HepG2 (cell line): ENCODE results near the gene SPATA13. TPM values are rescaled to one million over a fixed set of nuclear protein-coding genes. Genes with fewer than 3 reads are reported as not detected.

ENCODE experiments used
- ADNP ChIP-seq: sonication (generic); formaldehyde crosslinking; IDR thresholded peaks from 2 replicates; pipeline ENCODE4 v1.4.0; 2020; ENCODE audit warnings: missing genetic modification reagents
- CEBPG ChIP-seq: IDR thresholded peaks from 2 replicates; pipeline ENCODE4 v1.6.1; 2016
- EHMT2 ChIP-seq: fragments of 200-600 bp; sonication (generic); IDR thresholded peaks from 2 replicates; pipeline ENCODE4 v1.7.0; 2017; ENCODE audit warnings: antibody characterized with exemption, low read depth, low read length, borderline replicate concordance
- ELF4 ChIP-seq: sonication (generic); formaldehyde crosslinking; IDR thresholded peaks from 2 replicates; pipeline ENCODE4 v1.5.0; 2020; ENCODE audit warnings: missing genetic modification reagents, mild to moderate bottlenecking, moderate library complexity, borderline replicate concordance
- FOXO1 ChIP-seq: sonication (generic); formaldehyde crosslinking; IDR thresholded peaks from 2 replicates; pipeline ENCODE4 v1.4.0; 2020; ENCODE audit warnings: missing genetic modification reagents
- HNF4G ChIP-seq, 2 experiments: sonication (generic) in 1 of 2; formaldehyde crosslinking in 1 of 2; IDR thresholded peaks; 2 replicates each; pipeline versions ENCODE4 v1.4.0 to v1.6.1; 2011 to 2020; ENCODE audit warnings: borderline replicate concordance in 2 of 2, low read depth in 2 of 2, mild to moderate bottlenecking in 2 of 2, low read length in 1 of 2, missing genetic modification reagents in 1 of 2, moderate library complexity in 1 of 2
- KLF11 ChIP-seq: IDR thresholded peaks from 2 replicates; pipeline ENCODE4 v1.6.1; 2016; ENCODE audit warnings: missing compliant biosample characterization
- NFKBIZ ChIP-seq: IDR thresholded peaks from 2 replicates; pipeline ENCODE4 v1.6.1; 2018; ENCODE audit warnings: missing genetic modification reagents, missing compliant biosample characterization
- PCBP1 ChIP-seq: fragments of 200-400 bp; formaldehyde crosslinking; IDR thresholded peaks from 2 replicates; pipeline ENCODE4 v1.6.1; 2017; ENCODE audit warnings: mild to moderate bottlenecking, low read depth, low read length, borderline replicate concordance
- RBFOX2 ChIP-seq: fragments of 200-400 bp; formaldehyde crosslinking; IDR thresholded peaks from 2 replicates; pipeline ENCODE4 v1.6.1; 2017; ENCODE audit warnings: low read depth, mild to moderate bottlenecking, low read length
- SNAI1 ChIP-seq: sonication (generic); formaldehyde crosslinking; IDR thresholded peaks from 2 replicates; pipeline ENCODE4 v1.5.0; 2020; ENCODE audit warnings: mild to moderate bottlenecking, missing genetic modification reagents, borderline replicate concordance
- ZFAT ChIP-seq: sonication (generic); formaldehyde crosslinking; conservative IDR thresholded peaks from 2 replicates; pipeline ENCODE4 v1.8.1; 2023; ENCODE audit warnings: missing genetic modification reagents, inconsistent platforms
- ZFP37 ChIP-seq: sonication (generic); formaldehyde crosslinking; IDR thresholded peaks from 2 replicates; pipeline ENCODE4 v1.4.0; 2020; ENCODE audit warnings: missing genetic modification reagents, borderline replicate concordance
- ZIK1 ChIP-seq: sonication (generic); formaldehyde crosslinking; IDR thresholded peaks from 2 replicates; pipeline ENCODE4 v1.5.0; 2020; ENCODE audit warnings: mild to moderate bottlenecking, low read depth, missing genetic modification reagents, borderline replicate concordance
- ZMYM4 ChIP-seq: sonication (generic); formaldehyde crosslinking; IDR thresholded peaks from 2 replicates; pipeline ENCODE4 v1.8.1; 2023; ENCODE audit warnings: mild to moderate bottlenecking, missing genetic modification reagents
- ZNF263 ChIP-seq: sonication (generic); formaldehyde crosslinking; IDR thresholded peaks from 2 replicates; pipeline ENCODE4 v1.4.0; 2020; ENCODE audit warnings: missing genetic modification reagents
- ZNF282 ChIP-seq: fragments of 450-650 bp; IDR thresholded peaks from 2 replicates; pipeline ENCODE4 v1.6.1; 2018; ENCODE audit not compliant: partially characterized antibody
- ZNF430 ChIP-seq: sonication (generic); formaldehyde crosslinking; IDR thresholded peaks from 2 replicates; pipeline ENCODE4 v1.9.0; 2021; ENCODE audit warnings: mild to moderate bottlenecking, missing genetic modification reagents
- ZNF557 ChIP-seq: sonication (generic); formaldehyde crosslinking; IDR thresholded peaks from 2 replicates; pipeline ENCODE4 v1.4.0; 2020; ENCODE audit warnings: missing genetic modification reagents
- polyA plus RNA-seq, 8 experiments: library from polyadenylated mRNA; depleted of rRNA in 3 of 8; stranded (reverse) in 7 of 8; unstranded in 1 of 8; fragments of >200 nt; fragmentation: Illumina TruSeq in 4 of 8; extraction: Trizol in 4 of 8; gene quantifications; 2 replicates each; pipeline versions ENCODE4 v1.2.1 to v1.2.3, GENCODE V29; 2011 to 2016; ENCODE audit warnings: low read depth in 4 of 8, missing spikeins in 1 of 8, mixed read lengths in 1 of 8; ENCODE audit not compliant: insufficient read depth in 1 of 8
- total RNA-seq, 5 experiments: library from RNA; depleted of rRNA; stranded (reverse); fragments of >200 nt; fragmentation: Illumina TruSeq; extraction: Trizol; gene quantifications; 2 replicates each; pipeline ENCODE4 v1.2.3, GENCODE V29; 2016; ENCODE audit warnings: low read depth in 1 of 5
- TF ChIP-seq, protein P1 (sequence below): sonication (generic); formaldehyde crosslinking; IDR thresholded peaks from 2 replicates; pipeline ENCODE4 v1.8.1; 2023; ENCODE audit warnings: mild to moderate bottlenecking, missing genetic modification reagents
- TF ChIP-seq, protein P2 (sequence below): sonication (generic); formaldehyde crosslinking; IDR thresholded peaks from 2 replicates; pipeline ENCODE4 v1.5.1; 2020; ENCODE audit warnings: mild to moderate bottlenecking, moderate library complexity, missing genetic modification reagents
- TF ChIP-seq, protein P3 (sequence below): IDR thresholded peaks from 2 replicates; pipeline ENCODE4 v1.6.1; 2016; ENCODE audit warnings: mild to moderate bottlenecking

SPATA13 gene
- total and polyA plus RNA-seq, 2 of the 13 experiments (the other 11 are each of a cell fraction or from before 2014, with no cell fraction given): 11.3 to 14.2 TPM

DNA sequence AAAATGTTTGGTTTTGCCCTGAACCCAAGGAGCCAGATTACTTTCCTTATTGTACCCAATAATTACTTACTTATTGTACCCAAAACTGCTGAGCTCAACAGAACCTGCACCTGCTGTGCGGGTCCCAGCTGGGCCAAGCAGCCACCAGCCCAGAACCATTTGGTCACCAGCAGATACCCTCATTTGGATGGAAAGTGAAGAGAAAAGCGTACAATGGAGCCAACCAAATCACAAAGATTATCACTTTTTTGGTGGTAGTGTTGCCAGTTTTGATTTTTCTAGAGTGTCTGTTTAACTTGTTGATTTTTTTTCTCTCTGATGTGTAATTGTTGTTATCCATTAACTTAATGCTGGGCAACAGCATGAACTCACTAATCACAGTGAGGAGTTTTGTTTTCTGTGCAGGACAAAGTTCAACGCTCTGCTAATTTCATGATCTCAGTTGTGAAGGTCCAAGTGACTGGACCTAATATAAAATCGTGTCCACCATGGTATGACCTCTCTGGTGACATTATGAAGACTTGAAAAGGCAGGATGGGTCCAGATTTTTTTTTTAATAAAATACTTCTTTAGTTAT, 23.8 kb downstream of the SPATA13 start (continued):
- TF ChIP-seq ADNP (CRISPR knock-in tag) (no peak), ELF4 (CRISPR knock-in tag) (no peak), ZNF263 (CRISPR knock-in tag) (no peak), PCBP1 (no peak), RBFOX2 (0 out of 2 replicates have a peak, but pooled peaks have one; percentile 53), ZNF282 (no peak), ZNF430 (no peak), ZNF557 (CRISPR knock-in tag) (no peak), KLF11 (CRISPR knock-in tag) (no peak), FOXO1 (CRISPR knock-in tag) (peak; percentile 32; the same call in 1 of the 2 replicates), HNF4G (IDR thresholded peaks at IDR 0.05; ENCODE audit: borderline replicate concordance, low read depth, low read length) (peak; percentile 64), HNF4G (CRISPR knock-in tag; IDR thresholded peaks at IDR 0.05; ENCODE audit: borderline replicate concordance, low read depth) (no peak), ZMYM4 (CRISPR knock-in tag) (peak; percentile 5; the same call in 1 of the 2 replicates), SNAI1 (CRISPR knock-in tag) (no peak), ZFP37 (CRISPR knock-in tag) (no peak), ZFAT (no peak), NFKBIZ (no peak), EHMT2 (no peak), CEBPG (CRISPR knock-in tag) (0 out of 2 replicates have a peak, but pooled peaks have one; percentile 20), ZIK1 (CRISPR knock-in tag) (no peak)
- TF ChIP-seq, protein P1, sequence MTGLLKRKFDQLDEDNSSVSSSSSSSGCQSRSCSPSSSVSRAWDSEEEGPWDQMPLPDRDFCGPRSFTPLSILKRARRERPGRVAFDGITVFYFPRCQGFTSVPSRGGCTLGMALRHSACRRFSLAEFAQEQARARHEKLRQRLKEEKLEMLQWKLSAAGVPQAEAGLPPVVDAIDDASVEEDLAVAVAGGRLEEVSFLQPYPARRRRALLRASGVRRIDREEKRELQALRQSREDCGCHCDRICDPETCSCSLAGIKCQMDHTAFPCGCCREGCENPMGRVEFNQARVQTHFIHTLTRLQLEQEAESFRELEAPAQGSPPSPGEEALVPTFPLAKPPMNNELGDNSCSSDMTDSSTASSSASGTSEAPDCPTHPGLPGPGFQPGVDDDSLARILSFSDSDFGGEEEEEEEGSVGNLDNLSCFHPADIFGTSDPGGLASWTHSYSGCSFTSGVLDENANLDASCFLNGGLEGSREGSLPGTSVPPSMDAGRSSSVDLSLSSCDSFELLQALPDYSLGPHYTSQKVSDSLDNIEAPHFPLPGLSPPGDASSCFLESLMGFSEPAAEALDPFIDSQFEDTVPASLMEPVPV (CRISPR knock-in tag): no peak
- TF ChIP-seq, protein P2, sequence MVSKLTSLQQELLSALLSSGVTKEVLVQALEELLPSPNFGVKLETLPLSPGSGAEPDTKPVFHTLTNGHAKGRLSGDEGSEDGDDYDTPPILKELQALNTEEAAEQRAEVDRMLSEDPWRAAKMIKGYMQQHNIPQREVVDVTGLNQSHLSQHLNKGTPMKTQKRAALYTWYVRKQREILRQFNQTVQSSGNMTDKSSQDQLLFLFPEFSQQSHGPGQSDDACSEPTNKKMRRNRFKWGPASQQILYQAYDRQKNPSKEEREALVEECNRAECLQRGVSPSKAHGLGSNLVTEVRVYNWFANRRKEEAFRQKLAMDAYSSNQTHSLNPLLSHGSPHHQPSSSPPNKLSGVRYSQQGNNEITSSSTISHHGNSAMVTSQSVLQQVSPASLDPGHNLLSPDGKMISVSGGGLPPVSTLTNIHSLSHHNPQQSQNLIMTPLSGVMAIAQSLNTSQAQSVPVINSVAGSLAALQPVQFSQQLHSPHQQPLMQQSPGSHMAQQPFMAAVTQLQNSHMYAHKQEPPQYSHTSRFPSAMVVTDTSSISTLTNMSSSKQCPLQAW (CRISPR knock-in tag): no peak; the same call in 1 of the 2 replicates
- TF ChIP-seq, protein P3, sequence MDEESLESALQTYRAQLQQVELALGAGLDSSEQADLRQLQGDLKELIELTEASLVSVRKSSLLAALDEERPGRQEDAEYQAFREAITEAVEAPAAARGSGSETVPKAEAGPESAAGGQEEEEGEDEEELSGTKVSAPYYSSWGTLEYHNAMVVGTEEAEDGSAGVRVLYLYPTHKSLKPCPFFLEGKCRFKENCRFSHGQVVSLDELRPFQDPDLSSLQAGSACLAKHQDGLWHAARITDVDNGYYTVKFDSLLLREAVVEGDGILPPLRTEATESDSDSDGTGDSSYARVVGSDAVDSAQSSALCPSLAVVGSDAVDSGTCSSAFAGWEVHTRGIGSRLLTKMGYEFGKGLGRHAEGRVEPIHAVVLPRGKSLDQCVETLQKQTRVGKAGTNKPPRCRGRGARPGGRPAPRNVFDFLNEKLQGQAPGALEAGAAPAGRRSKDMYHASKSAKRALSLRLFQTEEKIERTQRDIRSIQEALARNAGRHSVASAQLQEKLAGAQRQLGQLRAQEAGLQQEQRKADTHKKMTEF (CRISPR knock-in tag): 0 out of 2 replicates have a peak, but pooled peaks have one; percentile 20
